ENCODE data around the gene SFXN3.

The SFXN3 gene

GRCh38 chr10:101080933-101081931 lies 50.2 kb downstream of the SFXN3 start:
- DNase-seq, result no peak

GRCh38 chr10:101085846-101086245 lies 54.8 kb downstream of the SFXN3 start:
- no peak for DNase-seq

- DNase-seq, result no peak
Observed at GRCh38 chr10:101087376-101087775, 56.3 kb downstream of the SFXN3 start.

GRCh38 chr10:101087965-101088364 lies 56.9 kb downstream of the SFXN3 start:
- DNase-seq, result no peak

- no peak for DNase-seq
Observed at GRCh38 chr10:101089520-101090299, 58.7 kb downstream of the SFXN3 start.

- no peak for DNase-seq
Observed at GRCh38 chr10:101090597-101090996, 59.6 kb downstream of the SFXN3 start.
